ENCODE data around the gene JOSD2.

DNA sequence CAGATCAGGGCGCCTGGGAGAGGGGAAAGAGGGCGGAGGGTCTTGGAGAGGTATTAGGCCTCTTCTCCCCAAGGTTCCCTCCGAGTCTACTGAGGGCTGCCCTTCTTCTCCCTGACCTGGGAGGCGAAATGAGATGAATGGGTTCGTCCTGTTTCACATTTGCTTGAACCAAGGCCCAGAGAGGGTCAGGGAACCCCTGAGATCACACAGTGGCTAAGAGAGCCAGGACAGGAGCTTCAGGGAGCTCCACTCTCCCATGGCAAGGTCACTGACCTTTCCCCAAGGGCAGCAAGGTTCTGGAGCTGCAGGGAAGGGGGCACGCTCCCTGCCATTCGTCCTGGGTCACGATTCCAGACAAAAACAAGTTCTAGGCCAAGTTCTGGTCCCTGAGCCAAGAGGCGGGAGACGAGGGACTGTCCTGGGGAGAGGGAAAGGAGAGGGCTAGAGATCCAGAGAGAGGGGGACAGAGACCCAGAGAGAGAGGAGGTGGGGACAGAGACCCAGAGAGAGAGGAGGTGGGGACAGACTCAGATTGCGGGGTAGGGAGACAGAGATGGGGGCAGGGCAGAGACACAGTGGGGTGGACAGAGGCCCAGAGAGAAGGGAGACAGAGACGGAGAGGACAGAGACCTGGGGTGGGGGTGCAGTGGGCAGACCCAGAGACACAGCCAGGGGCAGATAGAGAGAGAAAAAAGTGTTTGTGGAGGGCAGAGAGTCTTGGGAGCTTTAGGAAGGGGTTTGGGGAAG lies 2.2 kb upstream of the JOSD2 start:
- TF ChIP-seq, protein P1, sequence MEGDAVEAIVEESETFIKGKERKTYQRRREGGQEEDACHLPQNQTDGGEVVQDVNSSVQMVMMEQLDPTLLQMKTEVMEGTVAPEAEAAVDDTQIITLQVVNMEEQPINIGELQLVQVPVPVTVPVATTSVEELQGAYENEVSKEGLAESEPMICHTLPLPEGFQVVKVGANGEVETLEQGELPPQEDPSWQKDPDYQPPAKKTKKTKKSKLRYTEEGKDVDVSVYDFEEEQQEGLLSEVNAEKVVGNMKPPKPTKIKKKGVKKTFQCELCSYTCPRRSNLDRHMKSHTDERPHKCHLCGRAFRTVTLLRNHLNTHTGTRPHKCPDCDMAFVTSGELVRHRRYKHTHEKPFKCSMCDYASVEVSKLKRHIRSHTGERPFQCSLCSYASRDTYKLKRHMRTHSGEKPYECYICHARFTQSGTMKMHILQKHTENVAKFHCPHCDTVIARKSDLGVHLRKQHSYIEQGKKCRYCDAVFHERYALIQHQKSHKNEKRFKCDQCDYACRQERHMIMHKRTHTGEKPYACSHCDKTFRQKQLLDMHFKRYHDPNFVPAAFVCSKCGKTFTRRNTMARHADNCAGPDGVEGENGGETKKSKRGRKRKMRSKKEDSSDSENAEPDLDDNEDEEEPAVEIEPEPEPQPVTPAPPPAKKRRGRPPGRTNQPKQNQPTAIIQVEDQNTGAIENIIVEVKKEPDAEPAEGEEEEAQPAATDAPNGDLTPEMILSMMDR (IDR thresholded peaks at IDR 0.05), result no peak
- TF ChIP-seq ZFX (IDR thresholded peaks at IDR 0.05; ENCODE audit: borderline replicate concordance), result no peak

Data from 22Rv1 (cell line).